GM12874 (cell line): ENCODE measurements around the gene AKAP7.

Experiments
- CTCF ChIP-seq: IDR thresholded peaks from 2 replicates; pipeline ENCODE4 v1.5.1; 2011; ENCODE audit warnings: low read depth, mild to moderate bottlenecking, control low read depth, low read length, moderate library complexity; ENCODE audit not compliant: insufficient read depth

Gene AKAP7

GRCh38 chr6:131136021-131136786, 937 bp downstream of the AKAP7 start:
- TF ChIP-seq CTCF = no peak

GRCh38 chr6:131139599-131139998, 4.3 kb downstream of the AKAP7 start:
- TF ChIP-seq CTCF = no peak

- TF ChIP-seq CTCF = no peak
These were observed 8.1 kb downstream of the AKAP7 start for GRCh38 chr6:131143319-131143718.

GRCh38 chr6:131146865-131147264, 11.6 kb downstream of the AKAP7 start:
- no peak for TF ChIP-seq CTCF

- TF ChIP-seq CTCF = no peak
These were observed 21.1 kb downstream of the AKAP7 start for GRCh38 chr6:131156411-131156810.

GRCh38 chr6:131159578-131159977, 24.3 kb downstream of the AKAP7 start:
- no peak for TF ChIP-seq CTCF

- TF ChIP-seq CTCF = no peak
These were observed 25.0 kb downstream of the AKAP7 start for GRCh38 chr6:131160254-131160758.
